ENCODE results near the gene SRPRA. TPM values are rescaled to one million over a fixed set of nuclear protein-coding genes. Genes with fewer than 3 reads are reported as not detected.

SRPRA gene
- total RNA-seq, 1 donor, result 99.5 TPM

GRCh38 chr11:126281245-126281644 is 12.6 kb upstream of the SRPRA start:
- no peak overlapping the region for H2AFZ ChIP-seq (ENCODE audit: low read length)
- H3K4me2 ChIP-seq (ENCODE audit: insufficient read depth, low read length), result no peak overlapping the region
- no peak overlapping the region for H3K27ac ChIP-seq (ENCODE audit: low read depth, low read length)
- no peak for TF ChIP-seq CTCF (IDR thresholded peaks at IDR 0.05; ENCODE audit: extremely low read depth, low read depth, low read length)
- no peak for DNase-seq (ENCODE audit: insufficient read length, low spot score, missing footprints)
- H3K36me3 ChIP-seq (ENCODE audit: insufficient read depth, low read length), result no peaks in the 10 kb centered on the region
- H3K4me3 ChIP-seq (ENCODE audit: insufficient read depth, low read length), result no peak overlapping the region
- H3K79me2 ChIP-seq (ENCODE audit: insufficient read depth, low read length), result peaks cover 6% of the 10 kb centered on the region
- H3K27me3 ChIP-seq (ENCODE audit: insufficient read depth, low read length), result no peaks in the 10 kb centered on the region
- peaks cover 2% of the 10 kb centered on the region for H4K20me1 ChIP-seq (ENCODE audit: insufficient read depth, low read length)
- H3K9me3 ChIP-seq (ENCODE audit: low read depth, low read length), result no peaks in the 10 kb centered on the region
- H3K4me1 ChIP-seq (ENCODE audit: insufficient read depth, low read length), result peaks cover 21% of the 10 kb centered on the region

GRCh38 chr11:126280595-126280994 is 11.9 kb upstream of the SRPRA start:
- Histone ChIP-seq H3K4me3 (ENCODE audit: insufficient read depth, low read length) (no peak overlapping the region), H3K36me3 (ENCODE audit: insufficient read depth, low read length) (peaks cover 4% of the 10 kb centered on the region), H3K27me3 (ENCODE audit: insufficient read depth, low read length) (no peaks in the 10 kb centered on the region), H4K20me1 (ENCODE audit: insufficient read depth, low read length) (no peaks in the 10 kb centered on the region), H3K4me1 (ENCODE audit: insufficient read depth, low read length) (peaks cover 21% of the 10 kb centered on the region), H3K79me2 (ENCODE audit: insufficient read depth, low read length) (peaks cover under 1% of the 10 kb centered on the region), H3K4me2 (ENCODE audit: insufficient read depth, low read length) (no peak overlapping the region), H3K9me3 (ENCODE audit: low read depth, low read length) (no peaks in the 10 kb centered on the region), H3K27ac (ENCODE audit: low read depth, low read length) (no peak overlapping the region), H2AFZ (ENCODE audit: low read length) (no peak overlapping the region)
- no peak for TF ChIP-seq CTCF (IDR thresholded peaks at IDR 0.05; ENCODE audit: extremely low read depth, low read depth, low read length)
- DNase-seq (ENCODE audit: insufficient read length, low spot score, missing footprints), result no peak

GRCh38 chr11:126279191-126279590 is 10.5 kb upstream of the SRPRA start:
- no peak for TF ChIP-seq CTCF (IDR thresholded peaks at IDR 0.05; ENCODE audit: extremely low read depth, low read depth, low read length)
- Histone ChIP-seq H2AFZ (ENCODE audit: low read length) (no peak overlapping the region), H3K36me3 (ENCODE audit: insufficient read depth, low read length) (peaks cover 13% of the 10 kb centered on the region), H3K27me3 (ENCODE audit: insufficient read depth, low read length) (no peaks in the 10 kb centered on the region), H3K4me2 (ENCODE audit: insufficient read depth, low read length) (no peak overlapping the region), H3K79me2 (ENCODE audit: insufficient read depth, low read length) (no peaks in the 10 kb centered on the region), H3K4me3 (ENCODE audit: insufficient read depth, low read length) (no peak overlapping the region), H4K20me1 (ENCODE audit: insufficient read depth, low read length) (no peaks in the 10 kb centered on the region), H3K27ac (ENCODE audit: low read depth, low read length) (no peak overlapping the region), H3K4me1 (ENCODE audit: insufficient read depth, low read length) (peaks cover 13% of the 10 kb centered on the region), H3K9me3 (ENCODE audit: low read depth, low read length) (no peaks in the 10 kb centered on the region)
- DNase-seq (ENCODE audit: insufficient read length, low spot score, missing footprints), result no peak

- H3K79me2 ChIP-seq (ENCODE audit: insufficient read depth, low read length), result no peaks in the 10 kb centered on the region
- peaks cover 23% of the 10 kb centered on the region for H3K36me3 ChIP-seq (ENCODE audit: insufficient read depth, low read length)
- no peaks in the 10 kb centered on the region for H3K9me3 ChIP-seq (ENCODE audit: low read depth, low read length)
- peaks cover 8% of the 10 kb centered on the region for H3K4me1 ChIP-seq (ENCODE audit: insufficient read depth, low read length)
- H3K27me3 ChIP-seq (ENCODE audit: insufficient read depth, low read length), result no peaks in the 10 kb centered on the region
- no peak overlapping the region for H3K27ac ChIP-seq (ENCODE audit: low read depth, low read length)
- H3K4me2 ChIP-seq (ENCODE audit: insufficient read depth, low read length), result no peak overlapping the region
- no peaks in the 10 kb centered on the region for H4K20me1 ChIP-seq (ENCODE audit: insufficient read depth, low read length)
- no peak overlapping the region for H2AFZ ChIP-seq (ENCODE audit: low read length)
- TF ChIP-seq CTCF (IDR thresholded peaks at IDR 0.05; ENCODE audit: extremely low read depth, low read depth, low read length), result no peak
- no peak for DNase-seq (ENCODE audit: insufficient read length, low spot score, missing footprints)
- H3K4me3 ChIP-seq (ENCODE audit: insufficient read depth, low read length), result no peak overlapping the region
Observed at GRCh38 chr11:126277780-126278179, 9.1 kb upstream of the SRPRA start.

Measured in osteoblast (primary cell).